Spleen (tissue), 7 donors: ENCODE data around the gene IQSEC1.

Source experiments
- POLR2A ChIP-seq, 3 donors: fragments of 450-650 bp; IDR thresholded peaks; one replicate each; pipeline ENCODE4 v1.5.1; 2017; ENCODE audit warnings: antibody characterized with exemption in 3 of 3, mild to moderate bottlenecking in 1 of 3
- TF ChIP-seq, protein P1 (sequence below), 11 experiments: fragments of 200-600 bp in 7 of 11; fragments of 450-650 bp in 4 of 11; sonication (generic) in 4 of 11; IDR thresholded peaks in 8 of 11; conservative IDR thresholded peaks in 3 of 11; 1 replicate in 7 of 11; 2 replicates in 4 of 11; pipeline versions ENCODE4 v1.4.0 to v1.8.0; 2016 to 2021; ENCODE audit warnings: antibody characterized with exemption in 11 of 11, inconsistent platforms in 4 of 11, mild to moderate bottlenecking in 1 of 11
- donor health status: DM: no; HTN: no; CAD: no; lungs with moderate emphysema.
- donor health status: DM: no; HTN: no; CAD: no.
- donor health status: DM: no; HTN: no; CAD: no.

DNA sequence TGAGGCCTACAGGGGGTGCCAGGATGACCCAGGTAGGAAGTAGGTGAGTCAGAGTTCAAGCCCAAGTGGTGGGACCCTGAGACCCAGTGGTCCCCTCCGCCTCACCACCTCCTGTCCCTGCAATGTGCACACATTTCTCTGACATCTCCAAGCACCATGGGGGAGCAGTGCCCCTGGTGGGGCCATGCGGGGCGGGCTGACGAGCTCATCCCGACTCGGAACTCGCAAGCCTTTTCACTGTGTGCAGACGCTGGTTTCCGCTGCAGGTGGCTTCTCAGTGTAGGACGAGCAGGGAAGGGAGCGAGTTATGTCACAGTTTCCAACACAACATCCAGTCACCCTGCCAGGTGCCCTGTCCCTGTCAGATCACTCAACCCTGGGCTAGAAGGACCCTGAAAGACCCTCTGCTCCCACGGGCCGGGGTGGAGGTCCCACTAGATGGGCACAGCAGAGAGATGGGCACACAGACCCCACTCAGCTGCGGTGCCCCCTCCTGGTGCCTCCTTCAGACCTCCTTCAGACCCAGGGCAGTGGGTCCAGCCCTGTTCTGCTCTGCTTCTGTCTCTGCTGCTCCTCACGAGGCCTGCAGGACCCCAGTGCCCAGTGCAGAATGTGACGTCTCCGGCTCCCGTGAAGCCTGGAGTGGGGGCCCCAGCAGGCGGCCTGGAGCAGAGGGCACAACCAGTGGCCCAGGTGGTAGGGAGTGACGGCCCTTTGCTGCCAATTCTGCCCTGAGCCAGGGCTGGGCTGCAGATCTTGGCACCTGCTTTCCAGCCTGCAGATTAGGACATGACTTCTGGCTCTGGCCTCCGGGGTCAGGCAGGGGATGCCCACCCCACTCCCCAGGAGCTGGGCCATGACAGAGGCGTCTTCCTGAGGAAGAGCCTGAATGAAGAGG lies 129.9 kb downstream of the IQSEC1 start:
- TF ChIP-seq, protein P1, sequence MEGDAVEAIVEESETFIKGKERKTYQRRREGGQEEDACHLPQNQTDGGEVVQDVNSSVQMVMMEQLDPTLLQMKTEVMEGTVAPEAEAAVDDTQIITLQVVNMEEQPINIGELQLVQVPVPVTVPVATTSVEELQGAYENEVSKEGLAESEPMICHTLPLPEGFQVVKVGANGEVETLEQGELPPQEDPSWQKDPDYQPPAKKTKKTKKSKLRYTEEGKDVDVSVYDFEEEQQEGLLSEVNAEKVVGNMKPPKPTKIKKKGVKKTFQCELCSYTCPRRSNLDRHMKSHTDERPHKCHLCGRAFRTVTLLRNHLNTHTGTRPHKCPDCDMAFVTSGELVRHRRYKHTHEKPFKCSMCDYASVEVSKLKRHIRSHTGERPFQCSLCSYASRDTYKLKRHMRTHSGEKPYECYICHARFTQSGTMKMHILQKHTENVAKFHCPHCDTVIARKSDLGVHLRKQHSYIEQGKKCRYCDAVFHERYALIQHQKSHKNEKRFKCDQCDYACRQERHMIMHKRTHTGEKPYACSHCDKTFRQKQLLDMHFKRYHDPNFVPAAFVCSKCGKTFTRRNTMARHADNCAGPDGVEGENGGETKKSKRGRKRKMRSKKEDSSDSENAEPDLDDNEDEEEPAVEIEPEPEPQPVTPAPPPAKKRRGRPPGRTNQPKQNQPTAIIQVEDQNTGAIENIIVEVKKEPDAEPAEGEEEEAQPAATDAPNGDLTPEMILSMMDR (IDR thresholded peaks at IDR 0.05 in 8 of 11, conservative IDR thresholded peaks at IDR 0.05 in 3 of 11): no peak
- TF ChIP-seq POLR2A (IDR thresholded peaks at IDR 0.05): no peak
